ENCODE measurements around the gene PCDH1. TPM values are rescaled to one million over a fixed set of nuclear protein-coding genes. Genes with fewer than 3 reads are reported as not detected.
A peak's percentile ranks its signal among the peaks of the same experiment; 100 is the strongest.
"Not testable (repeated sequence)": the region's sequence is repeated elsewhere in the genome, so short reads cannot be mapped to it uniquely, and the experiment has no call there.

The PCDH1 gene
- polyA plus RNA-seq, 1 donor = 29.4 TPM

DNA sequence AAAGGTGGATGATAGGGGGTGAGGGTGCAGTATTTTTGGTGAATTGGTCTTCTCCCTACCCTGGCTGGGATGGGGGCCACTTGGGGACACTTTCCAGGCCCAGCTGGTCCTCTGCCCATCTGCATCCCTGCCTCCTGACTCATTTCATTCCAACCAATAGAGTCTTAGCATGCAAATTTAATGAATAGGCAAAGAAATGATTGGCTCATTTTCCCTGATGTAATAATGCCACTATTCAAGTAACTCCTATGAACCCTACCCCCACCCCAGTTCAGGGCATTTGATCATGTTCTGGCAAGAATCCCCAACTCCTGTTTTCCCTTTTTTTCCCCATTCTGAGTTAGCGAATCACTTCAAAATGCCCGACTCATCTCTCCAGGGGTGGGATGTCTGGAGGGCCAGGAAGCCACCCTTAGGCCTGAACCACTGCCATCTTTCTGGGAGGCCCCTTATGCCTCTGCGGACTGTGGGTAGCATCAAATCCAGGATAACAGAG lies 56.7 kb downstream of the PCDH1 start:
- no peak for DNase-seq
- Histone ChIP-seq H3K4me3 (ENCODE audit: low read length) (no peak overlapping the region), H3K9me3 (ENCODE audit: control insufficient read depth, low read depth, low read length) (no peaks in the 10 kb centered on the region), H3K4me1 (ENCODE audit: control insufficient read depth, insufficient read depth, low read length) (no peaks in the 10 kb centered on the region), H3K36me3 (ENCODE audit: control insufficient read depth, insufficient read depth, low read length) (no peaks in the 10 kb centered on the region), H3K27me3 (ENCODE audit: control insufficient read depth, insufficient read depth, low read length) (peaks cover 3% of the 10 kb centered on the region), H3K27ac (ENCODE audit: low read length) (peak overlapping the region; percentile 20)
- WGBS (ENCODE audit: insufficient coverage, low lambda C conversion rate) = no CpG with 5 or more reads among the region's 3 CpGs

DNA sequence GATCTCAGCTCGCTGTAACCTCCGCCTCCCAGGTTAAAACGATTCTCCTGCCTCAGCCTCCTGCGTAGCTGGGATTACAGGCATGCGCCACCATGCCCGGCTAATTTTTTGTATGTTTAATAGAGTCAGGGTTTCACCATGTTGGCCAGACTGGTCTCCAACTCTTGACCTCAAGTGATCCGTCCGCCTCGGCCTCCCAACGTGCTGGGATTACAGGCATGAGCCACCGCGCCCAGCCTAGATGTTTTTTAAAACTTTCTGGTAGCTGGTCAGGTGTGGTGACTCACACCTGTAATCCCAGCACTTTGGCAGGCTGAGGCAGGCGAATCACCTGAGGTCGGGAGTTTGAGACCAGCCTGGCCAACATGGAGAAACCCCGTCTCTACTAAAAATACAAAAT lies 57.5 kb downstream of the PCDH1 start:
- not testable (repeated sequence) for H3K27ac ChIP-seq (ENCODE audit: low read length); H3K4me3 ChIP-seq (ENCODE audit: low read length); H3K4me1 ChIP-seq (ENCODE audit: control insufficient read depth, insufficient read depth, low read length); DNase-seq; H3K36me3 ChIP-seq (ENCODE audit: control insufficient read depth, insufficient read depth, low read length); H3K9me3 ChIP-seq (ENCODE audit: control insufficient read depth, low read depth, low read length); H3K27me3 ChIP-seq (ENCODE audit: control insufficient read depth, insufficient read depth, low read length)
- no CpG with 5 or more reads among the region's 15 CpGs for WGBS (ENCODE audit: insufficient coverage, low lambda C conversion rate)

DNA sequence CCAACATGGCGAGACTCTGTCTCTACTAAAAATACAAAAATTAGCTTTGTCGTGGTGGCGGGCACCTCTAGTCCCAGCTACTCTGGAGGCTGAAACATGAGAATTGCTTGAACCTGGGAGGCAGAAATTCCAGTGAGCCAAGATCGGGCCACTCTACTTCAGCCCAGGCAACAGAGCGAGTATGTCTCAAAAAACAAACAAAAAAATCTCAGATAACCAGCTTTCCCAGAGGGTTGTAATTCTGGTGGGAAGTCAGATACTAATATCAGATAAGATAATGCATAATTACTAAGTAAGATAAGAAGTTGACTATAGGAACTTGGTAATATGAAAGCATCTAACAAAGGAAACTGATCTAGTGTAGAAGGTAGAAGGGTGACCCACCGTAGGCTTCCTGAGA lies 60.6 kb downstream of the PCDH1 start:
- H3K27ac ChIP-seq (ENCODE audit: low read length) = no peak overlapping the region
- no CpG with 5 or more reads among the region's 6 CpGs for WGBS (ENCODE audit: insufficient coverage, low lambda C conversion rate)
- no peak for DNase-seq

DNA sequence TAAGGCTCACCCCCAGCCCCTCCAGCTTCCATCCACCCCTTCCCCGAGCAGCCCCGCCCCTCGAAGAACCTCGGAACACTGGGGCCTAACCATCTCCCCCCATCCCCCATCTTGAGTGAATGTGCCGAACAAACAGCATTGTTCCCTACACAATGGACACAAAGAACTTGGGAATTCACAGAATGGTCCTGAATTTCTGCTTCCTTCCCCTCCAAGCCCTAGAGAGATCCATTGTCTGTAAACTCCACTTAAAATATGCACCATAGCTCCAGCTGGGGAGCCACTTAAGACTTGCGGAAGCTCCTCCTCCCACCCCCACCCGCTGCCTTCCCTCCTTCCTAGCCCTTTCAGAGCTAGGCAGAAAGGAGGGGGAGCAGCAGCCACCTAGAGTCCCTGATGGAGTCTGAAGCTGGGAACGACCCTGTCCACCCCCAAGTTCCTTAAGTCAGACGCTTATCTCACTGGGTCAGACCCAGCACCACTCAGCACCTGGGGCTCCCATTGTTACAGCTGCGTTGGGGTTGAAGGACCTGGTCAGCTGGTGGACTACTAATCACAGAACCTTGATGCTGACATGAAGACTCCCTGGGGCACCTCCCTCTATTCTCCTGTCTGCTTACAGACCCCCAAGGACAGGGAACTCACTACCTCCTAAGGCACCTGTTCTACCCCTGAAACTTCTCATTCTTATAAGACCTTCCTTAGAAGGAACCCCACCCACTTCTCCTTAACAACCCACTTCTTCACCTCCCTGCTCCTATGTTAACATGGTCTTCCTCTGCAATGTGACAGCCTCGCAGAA lies 61.4 kb downstream of the PCDH1 start:
- Histone ChIP-seq H3K27me3 (ENCODE audit: control insufficient read depth, insufficient read depth, low read length) (peaks cover 7% of the 10 kb centered on the region), H3K9me3 (ENCODE audit: control insufficient read depth, low read depth, low read length) (no peaks in the 10 kb centered on the region), H3K36me3 (ENCODE audit: control insufficient read depth, insufficient read depth, low read length) (no peaks in the 10 kb centered on the region), H3K27ac (ENCODE audit: low read length) (no peak overlapping the region), H3K4me1 (ENCODE audit: control insufficient read depth, insufficient read depth, low read length) (no peaks in the 10 kb centered on the region), H3K4me3 (ENCODE audit: low read length) (no peak overlapping the region)
- no peak for DNase-seq
- no CpG with 5 or more reads among the region's 11 CpGs for WGBS (ENCODE audit: insufficient coverage, low lambda C conversion rate)

More for the DNA sequence above, 60.6 kb downstream of the PCDH1 start:
- H3K4me3 ChIP-seq (ENCODE audit: low read length) = no peak overlapping the region
- H3K4me1 ChIP-seq (ENCODE audit: control insufficient read depth, insufficient read depth, low read length) = no peaks in the 10 kb centered on the region
- no peaks in the 10 kb centered on the region for H3K36me3 ChIP-seq (ENCODE audit: control insufficient read depth, insufficient read depth, low read length)
- H3K9me3 ChIP-seq (ENCODE audit: control insufficient read depth, low read depth, low read length) = no peaks in the 10 kb centered on the region
- peaks cover under 1% of the 10 kb centered on the region for H3K27me3 ChIP-seq (ENCODE audit: control insufficient read depth, insufficient read depth, low read length)

DNA sequence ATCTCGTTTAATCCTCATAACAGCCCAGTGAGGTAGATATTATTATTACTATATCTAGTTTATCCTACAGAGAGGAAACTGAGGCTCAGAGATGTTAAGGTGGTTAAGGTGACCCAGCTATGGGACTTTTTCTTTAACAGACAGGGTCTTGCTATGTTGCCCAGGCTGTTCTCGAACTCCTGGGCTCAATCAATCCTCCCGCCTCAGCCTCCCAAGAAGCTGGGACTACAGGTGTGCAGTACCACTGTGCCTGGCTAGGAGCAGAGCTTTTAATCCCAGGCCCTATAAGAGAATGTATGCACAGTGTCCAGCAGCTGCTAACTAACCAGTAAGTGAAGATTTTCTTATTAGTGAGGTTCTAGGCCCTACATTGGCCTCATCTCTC lies 62.4 kb downstream of the PCDH1 start:
- Histone ChIP-seq H3K27ac (ENCODE audit: low read length) (no peak overlapping the region), H3K4me3 (ENCODE audit: low read length) (no peak overlapping the region), H3K36me3 (ENCODE audit: control insufficient read depth, insufficient read depth, low read length) (no peaks in the 10 kb centered on the region), H3K4me1 (ENCODE audit: control insufficient read depth, insufficient read depth, low read length) (peaks cover 4% of the 10 kb centered on the region), H3K27me3 (ENCODE audit: control insufficient read depth, insufficient read depth, low read length) (peaks cover 15% of the 10 kb centered on the region), H3K9me3 (ENCODE audit: control insufficient read depth, low read depth, low read length) (no peaks in the 10 kb centered on the region)
- no CpG with 5 or more reads among the region's 3 CpGs for WGBS (ENCODE audit: insufficient coverage, low lambda C conversion rate)
- no peak for DNase-seq

DNA sequence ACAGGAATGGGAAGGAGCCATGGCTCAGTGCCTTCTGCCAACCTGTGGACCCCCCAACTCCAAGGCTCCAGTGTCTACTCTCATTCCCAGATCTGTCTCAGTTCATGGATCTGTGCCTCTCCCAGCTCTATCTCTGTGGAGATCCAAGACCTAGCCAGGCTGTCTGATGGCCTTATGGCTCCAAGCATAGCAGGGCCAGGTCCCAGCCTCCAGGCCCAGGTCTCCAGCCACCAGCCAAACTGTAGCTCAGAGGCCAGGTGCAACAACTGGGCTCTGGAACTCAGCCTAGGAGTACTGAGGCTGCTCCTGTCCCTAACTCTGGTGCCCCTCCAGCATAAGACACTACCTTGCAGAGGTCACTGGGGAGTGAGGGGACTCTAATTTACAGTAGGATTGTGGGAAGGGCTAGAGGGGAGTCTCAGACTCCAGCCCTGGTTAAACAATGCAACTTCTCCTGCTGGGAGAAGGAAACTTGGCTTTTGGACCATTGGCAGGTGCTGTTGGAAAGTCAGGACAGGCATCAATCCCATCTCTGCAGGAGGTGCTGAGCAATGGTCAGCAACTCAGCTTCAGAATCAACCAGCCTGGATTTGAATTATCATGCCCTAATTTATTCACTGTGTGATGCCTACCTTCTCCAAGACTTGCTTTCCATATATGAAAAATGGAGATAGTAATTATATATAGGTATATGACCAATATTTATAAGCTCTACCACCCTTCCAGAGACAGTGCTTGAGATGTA lies 63.0 kb downstream of the PCDH1 start:
- DNase-seq = no peak
- no peaks in the 10 kb centered on the region for H3K36me3 ChIP-seq (ENCODE audit: control insufficient read depth, insufficient read depth, low read length)
- no peak overlapping the region for H3K27ac ChIP-seq (ENCODE audit: low read length)
- H3K9me3 ChIP-seq (ENCODE audit: control insufficient read depth, low read depth, low read length) = no peaks in the 10 kb centered on the region
- H3K4me3 ChIP-seq (ENCODE audit: low read length) = no peak overlapping the region
- peaks cover 17% of the 10 kb centered on the region for H3K27me3 ChIP-seq (ENCODE audit: control insufficient read depth, insufficient read depth, low read length)
- peaks cover 4% of the 10 kb centered on the region for H3K4me1 ChIP-seq (ENCODE audit: control insufficient read depth, insufficient read depth, low read length)

DNA sequence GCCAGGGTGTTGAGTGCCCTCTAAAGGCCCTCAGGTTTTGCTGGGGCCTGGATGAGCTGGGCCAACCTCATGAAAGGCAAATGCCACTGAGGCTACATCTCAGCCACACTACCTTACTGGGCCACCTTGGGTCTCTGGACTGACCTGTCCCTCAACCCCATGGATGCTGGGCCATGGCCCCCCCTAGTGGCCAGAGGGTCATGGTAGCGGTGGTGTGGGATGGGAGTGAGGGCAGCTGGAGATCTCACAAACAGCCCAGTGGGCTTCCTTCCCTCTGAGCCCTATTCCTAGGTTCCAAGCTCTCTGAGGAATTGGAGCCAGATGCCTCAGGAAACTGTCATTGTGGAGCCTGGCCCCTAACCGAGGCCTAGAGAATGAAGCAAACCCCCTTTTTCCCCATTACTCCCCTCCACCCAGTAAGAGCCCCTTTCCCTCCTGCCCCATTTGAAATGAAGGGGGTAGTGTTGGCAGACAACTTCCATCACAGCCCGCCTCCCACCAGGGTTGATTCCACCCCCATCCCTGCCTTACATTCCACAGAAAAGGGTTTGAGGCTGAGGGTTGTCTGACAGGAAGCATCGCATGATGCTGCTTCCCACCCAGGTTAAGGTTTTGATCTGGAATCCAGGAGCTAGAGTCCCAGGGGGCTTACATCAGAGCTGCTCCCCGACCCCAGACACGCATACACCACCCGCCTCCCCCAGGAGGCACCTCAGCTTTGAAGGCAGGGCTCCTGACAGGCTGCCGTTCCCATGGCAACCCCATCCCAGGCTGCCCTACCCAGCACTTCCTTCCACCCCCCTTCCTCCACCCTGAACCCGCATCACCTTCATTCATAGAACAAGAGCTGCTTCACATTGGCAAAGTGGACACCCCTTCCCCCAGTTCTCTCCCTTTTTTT lies 63.9 kb downstream of the PCDH1 start:
- H3K36me3 ChIP-seq (ENCODE audit: control insufficient read depth, insufficient read depth, low read length) = no peaks in the 10 kb centered on the region
- peaks cover 20% of the 10 kb centered on the region for H3K27me3 ChIP-seq (ENCODE audit: control insufficient read depth, insufficient read depth, low read length)
- no peak overlapping the region for H3K27ac ChIP-seq (ENCODE audit: low read length)
- H3K4me3 ChIP-seq (ENCODE audit: low read length) = no peak overlapping the region
- H3K9me3 ChIP-seq (ENCODE audit: control insufficient read depth, low read depth, low read length) = no peaks in the 10 kb centered on the region
- 80% methylated on average over 1 of the region's 9 CpGs for WGBS (ENCODE audit: insufficient coverage, low lambda C conversion rate)
- DNase-seq = peak in 1 of 2 donors; percentile 23
- H3K4me1 ChIP-seq (ENCODE audit: control insufficient read depth, insufficient read depth, low read length) = peaks cover 4% of the 10 kb centered on the region

DNA sequence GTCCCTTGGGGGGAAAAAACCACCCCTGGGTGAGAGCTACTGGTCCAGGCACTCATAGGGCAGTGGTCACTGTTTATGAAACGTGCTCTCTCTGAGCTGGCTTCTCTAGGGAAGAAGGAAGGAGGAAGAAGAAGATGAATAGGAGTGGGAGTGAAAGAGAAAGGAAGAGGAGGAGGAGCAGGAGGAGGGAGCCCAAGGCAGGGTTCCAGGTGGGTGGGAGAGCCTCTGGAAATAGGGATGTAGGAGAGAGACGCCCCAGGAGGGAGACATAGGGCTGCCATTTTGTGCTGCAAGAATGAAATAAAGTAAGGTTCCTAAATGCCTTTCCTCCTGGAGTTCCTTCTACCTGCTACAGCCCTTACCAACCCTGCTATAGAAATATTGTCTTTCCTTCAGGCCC lies 65.7 kb downstream of the PCDH1 start:
- Histone ChIP-seq H3K36me3 (ENCODE audit: control insufficient read depth, insufficient read depth, low read length) (no peaks in the 10 kb centered on the region), H3K4me1 (ENCODE audit: control insufficient read depth, insufficient read depth, low read length) (peaks cover 4% of the 10 kb centered on the region), H3K27me3 (ENCODE audit: control insufficient read depth, insufficient read depth, low read length) (peaks cover 24% of the 10 kb centered on the region), H3K4me3 (ENCODE audit: low read length) (no peak overlapping the region), H3K27ac (ENCODE audit: low read length) (no peak overlapping the region), H3K9me3 (ENCODE audit: control insufficient read depth, low read depth, low read length) (no peaks in the 10 kb centered on the region)
- WGBS (ENCODE audit: insufficient coverage, low lambda C conversion rate) = 80% methylated on average over 1 of the region's 2 CpGs
- no peak for DNase-seq

DNA sequence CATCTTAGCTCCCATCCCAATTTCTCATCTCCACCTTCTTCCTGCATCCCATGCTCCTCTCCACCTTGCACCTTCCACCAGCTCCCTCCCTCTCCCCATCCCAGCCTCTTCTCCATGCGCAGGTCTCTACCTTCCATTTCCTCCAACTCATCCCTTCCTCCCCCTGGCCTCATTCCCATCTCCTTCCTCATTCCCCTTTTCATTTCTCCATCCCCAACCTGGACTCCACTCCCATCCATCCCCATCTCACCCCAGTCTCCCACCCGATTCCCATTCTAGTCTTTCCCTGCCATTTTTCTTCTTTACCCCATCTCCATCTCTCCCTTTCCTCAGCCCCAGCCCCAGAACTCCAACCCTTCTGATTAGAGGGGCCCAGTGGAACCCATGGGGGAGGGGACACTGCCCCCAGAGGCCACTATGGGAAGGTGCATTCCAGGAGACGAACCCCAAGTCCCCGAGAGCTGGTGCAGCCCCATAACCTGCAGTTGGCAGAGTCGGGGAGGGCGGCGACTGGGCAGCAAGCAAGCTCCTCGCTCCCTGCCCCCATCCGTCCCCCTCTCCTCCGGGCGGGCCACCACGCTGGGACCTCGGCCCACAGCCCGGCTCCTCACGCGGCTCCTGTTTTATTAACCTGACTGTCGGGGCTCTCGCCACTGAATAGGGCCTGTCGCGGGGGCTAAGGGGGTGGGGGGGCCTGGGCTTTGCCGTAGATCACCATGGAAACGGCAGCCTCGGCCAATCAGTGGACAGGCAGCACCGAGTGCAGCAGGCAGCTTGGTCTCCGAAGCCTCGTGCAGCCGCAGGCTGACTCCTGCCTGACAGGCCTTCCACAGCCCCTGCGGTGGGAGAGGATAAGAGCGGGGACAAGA lies 66.7 kb downstream of the PCDH1 start:
- no peak overlapping the region for H3K27ac ChIP-seq (ENCODE audit: low read length)
- no peak overlapping the region for H3K4me3 ChIP-seq (ENCODE audit: low read length)
- H3K27me3 ChIP-seq (ENCODE audit: control insufficient read depth, insufficient read depth, low read length) = peaks cover 29% of the 10 kb centered on the region
- peak in 1 of 2 donors; percentile 36 for DNase-seq
- H3K36me3 ChIP-seq (ENCODE audit: control insufficient read depth, insufficient read depth, low read length) = no peaks in the 10 kb centered on the region
- H3K9me3 ChIP-seq (ENCODE audit: control insufficient read depth, low read depth, low read length) = no peaks in the 10 kb centered on the region
- 15% methylated on average over 2 of the region's 29 CpGs for WGBS (ENCODE audit: insufficient coverage, low lambda C conversion rate)
- peaks cover 4% of the 10 kb centered on the region for H3K4me1 ChIP-seq (ENCODE audit: control insufficient read depth, insufficient read depth, low read length)

Data from large intestine (tissue), 3 donors.